ENCODE measurements around the gene AUTS2.

AUTS2 gene

GRCh38 chr7:70680743-70681468 is 1082.6 kb downstream of the AUTS2 start:
- no peak overlapping the region for H3K4me3 ChIP-seq (ENCODE audit: low read length)
- DNase-seq (ENCODE audit: low read depth) = no peak
- TF ChIP-seq CTCF (conservative IDR thresholded peaks at IDR 0.05; ENCODE audit: low read depth, low read length) = no peak

- DNase-seq (ENCODE audit: low read depth) = no peak
- H3K4me3 ChIP-seq (ENCODE audit: low read length) = no peak overlapping the region
- no peak for TF ChIP-seq CTCF (conservative IDR thresholded peaks at IDR 0.05; ENCODE audit: low read depth, low read length)
Measured at GRCh38 chr7:70681469-70682350, 1083.4 kb downstream of the AUTS2 start.

- no peak overlapping the region for H3K4me3 ChIP-seq (ENCODE audit: low read length)
- DNase-seq (ENCODE audit: low read depth) = no peak
- no peak for TF ChIP-seq CTCF (conservative IDR thresholded peaks at IDR 0.05; ENCODE audit: low read depth, low read length)
Measured at GRCh38 chr7:70684173-70684572, 1085.9 kb downstream of the AUTS2 start.

- no peak for DNase-seq (ENCODE audit: low read depth)
- H3K4me3 ChIP-seq (ENCODE audit: low read length) = peak overlapping the region; percentile 44
- no peak for TF ChIP-seq CTCF (conservative IDR thresholded peaks at IDR 0.05; ENCODE audit: low read depth, low read length)
Measured at GRCh38 chr7:70693321-70693685, 1095.0 kb downstream of the AUTS2 start.

GRCh38 chr7:70693686-70694433 is 1095.6 kb downstream of the AUTS2 start:
- no peak for DNase-seq (ENCODE audit: low read depth)
- peak overlapping the region; percentile 44 for H3K4me3 ChIP-seq (ENCODE audit: low read length)
- peak; percentile 15 for TF ChIP-seq CTCF (conservative IDR thresholded peaks at IDR 0.05; ENCODE audit: low read depth, low read length)

- no peak for TF ChIP-seq CTCF (conservative IDR thresholded peaks at IDR 0.05; ENCODE audit: low read depth, low read length)
- peak overlapping the region; percentile 74 for H3K4me3 ChIP-seq (ENCODE audit: low read length)
- no peak for DNase-seq (ENCODE audit: low read depth)
Measured at GRCh38 chr7:70694434-70694970, 1096.2 kb downstream of the AUTS2 start.
